ENCODE data around the gene ABCA4.

ABCA4 gene

GRCh38 chr1:94104776-94105580 is 16.0 kb downstream of the ABCA4 start:
- DNase-seq (ENCODE audit: low spot score) = no peak

DNA sequence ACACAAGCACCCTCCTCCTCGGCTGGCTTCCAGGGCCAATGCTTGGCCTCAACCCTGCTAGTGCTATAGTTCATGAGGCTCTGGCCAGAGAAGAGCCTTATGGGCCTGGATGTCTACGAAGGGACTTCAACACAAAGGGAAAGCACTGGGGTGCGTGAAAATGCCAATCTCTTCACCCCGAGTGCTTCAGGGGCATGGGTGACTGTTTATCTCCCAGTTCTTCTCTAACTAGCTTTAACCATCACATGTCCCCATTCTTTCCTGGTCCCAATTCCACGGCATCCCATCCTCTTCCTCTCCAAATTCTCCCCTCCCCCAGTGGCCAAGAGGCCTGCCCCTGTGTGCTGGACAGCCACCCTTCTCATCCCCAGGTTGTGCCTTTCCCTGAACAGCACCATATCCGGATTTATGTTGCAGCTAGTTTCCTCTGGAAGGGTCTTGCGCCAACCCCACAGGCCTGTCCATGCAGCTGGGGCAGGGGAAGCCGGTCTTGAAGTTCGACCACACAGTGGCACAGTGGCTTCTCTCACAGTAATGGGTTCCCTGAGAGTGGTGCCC is 16.7 kb downstream of the ABCA4 start:
- no peak for DNase-seq (ENCODE audit: low spot score)

DNA sequence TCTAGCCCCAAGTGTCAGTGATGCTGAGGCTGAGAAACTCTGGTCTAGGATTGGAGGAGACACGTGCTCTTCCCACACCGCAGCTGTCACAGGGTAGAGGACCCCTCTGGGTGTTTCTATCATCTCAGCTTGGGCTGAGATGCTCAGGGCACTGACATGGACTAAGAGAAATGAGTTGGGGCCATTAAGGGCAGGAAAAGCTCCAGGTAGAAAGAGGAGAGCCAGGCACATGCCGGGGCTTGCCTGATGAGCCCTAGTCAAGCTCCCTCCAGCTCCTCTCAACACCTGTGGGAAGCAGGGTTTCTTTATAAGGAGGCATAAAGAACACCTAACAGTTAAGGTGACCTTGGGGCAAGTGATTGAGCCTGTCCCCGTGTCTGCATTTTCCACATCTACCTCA is 17.3 kb downstream of the ABCA4 start:
- DNase-seq (ENCODE audit: low spot score) = no peak

DNA sequence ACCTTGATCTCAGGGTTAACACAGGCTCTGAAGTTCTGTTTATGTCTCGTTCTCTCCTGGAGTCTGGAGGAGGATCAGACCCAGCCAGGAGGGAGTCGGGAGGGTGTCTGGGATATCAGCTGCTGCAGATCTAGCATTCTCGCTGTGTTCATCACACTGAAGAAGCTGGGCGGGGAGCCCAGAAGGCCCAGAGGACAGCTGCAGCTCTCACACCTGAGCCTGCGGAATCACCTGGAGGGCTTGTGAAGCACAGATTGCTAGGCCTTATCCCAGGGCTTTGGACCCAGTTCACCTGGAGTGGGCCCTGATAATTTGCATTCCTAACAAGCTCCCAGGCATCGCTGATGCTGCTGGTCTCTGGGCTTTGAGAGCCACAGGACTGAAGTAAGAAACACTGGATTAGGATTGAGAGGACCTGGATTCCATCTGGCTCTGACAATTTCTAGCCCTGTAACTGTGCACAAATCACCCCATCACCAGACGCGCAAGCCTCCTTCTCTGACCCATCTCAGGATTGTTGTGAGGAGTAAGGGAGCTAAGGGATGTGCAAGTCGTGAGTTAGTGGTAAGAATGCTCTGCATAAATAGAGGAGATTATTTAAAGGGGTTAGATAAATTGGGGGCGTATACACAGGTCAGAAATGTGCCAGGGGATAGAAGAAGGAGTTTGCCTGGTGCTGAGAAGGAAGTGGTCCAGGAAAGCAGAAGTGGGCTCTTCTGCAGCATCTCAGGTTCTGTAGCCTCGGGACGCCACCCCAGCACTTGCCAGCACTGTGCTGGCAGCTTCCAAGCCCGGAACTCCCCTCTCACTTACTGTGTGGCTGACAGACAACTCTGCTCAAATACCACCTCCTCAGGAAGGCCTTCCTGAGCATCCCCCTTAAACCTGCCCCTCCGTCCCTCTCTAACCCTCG is 19.1 kb downstream of the ABCA4 start:
- DNase-seq (ENCODE audit: low spot score) = peak; percentile 79

DNA sequence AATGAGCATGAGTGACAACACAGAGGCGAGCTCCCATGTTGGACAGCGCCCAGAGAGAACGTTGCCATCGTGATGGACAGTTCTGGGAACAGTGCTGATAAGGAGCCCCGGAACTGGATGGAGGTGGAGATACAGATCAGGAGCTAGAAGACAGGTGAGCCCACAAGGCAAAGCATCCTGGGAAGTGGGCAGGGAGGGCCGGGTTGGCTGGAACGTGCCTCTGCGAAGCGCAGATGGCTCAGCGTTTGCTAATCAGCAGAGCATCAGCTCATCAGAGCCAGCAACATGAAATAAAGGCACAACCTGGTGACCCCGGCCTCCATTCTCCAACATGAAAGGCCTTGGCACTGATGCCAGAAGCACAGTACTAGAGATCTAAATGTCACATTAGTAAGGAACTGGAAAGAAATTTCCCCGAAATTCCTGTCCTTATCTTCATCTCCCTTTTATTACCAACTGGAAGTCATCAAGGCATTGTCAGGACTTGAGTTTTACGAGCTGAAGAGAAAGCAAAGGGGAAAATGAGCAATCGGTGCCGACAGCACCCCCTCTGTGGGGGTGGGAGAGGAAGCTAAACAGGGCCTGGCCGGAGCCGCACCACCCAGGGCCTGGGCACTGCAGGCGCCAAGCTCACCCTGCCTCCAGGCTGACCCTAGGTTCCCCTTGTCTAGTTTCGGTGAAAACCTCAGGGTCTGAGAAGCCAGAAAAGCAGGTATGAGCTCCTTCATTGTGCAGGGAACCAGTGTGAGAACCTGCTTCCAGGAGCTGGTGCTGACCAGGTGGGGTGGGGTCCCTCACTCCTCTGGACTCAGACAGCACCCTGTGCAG is 19.9 kb downstream of the ABCA4 start:
- peak; percentile 96 for DNase-seq (ENCODE audit: low spot score)

GRCh38 chr1:94100129-94100784 is 20.7 kb downstream of the ABCA4 start:
- no peak for DNase-seq (ENCODE audit: low spot score)

DNA sequence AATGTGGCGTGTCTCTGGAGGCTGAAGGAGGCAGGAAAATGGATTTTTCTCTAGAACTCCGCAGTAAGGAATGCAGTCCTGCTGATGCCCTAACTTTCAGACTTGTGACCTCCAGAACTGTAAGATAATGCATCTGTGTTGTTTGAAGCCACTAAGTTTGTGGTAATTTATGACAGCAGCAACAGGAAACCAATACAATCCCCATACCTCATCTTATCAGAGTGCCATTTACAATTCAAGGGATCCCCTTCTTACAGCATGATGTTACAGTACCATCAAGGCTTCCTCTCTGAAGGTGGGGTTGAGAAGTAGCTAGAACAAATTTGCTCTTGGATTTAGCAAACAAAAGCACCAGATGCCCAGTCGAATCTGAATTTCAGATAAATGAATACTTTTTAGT is 21.6 kb downstream of the ABCA4 start:
- DNase-seq (ENCODE audit: low spot score) = no peak

- no peak for DNase-seq (ENCODE audit: low spot score)
Observed at GRCh38 chr1:94098585-94099111, 22.3 kb downstream of the ABCA4 start.

- no peak for DNase-seq (ENCODE audit: low spot score)
Observed at GRCh38 chr1:94096797-94097549, 24.0 kb downstream of the ABCA4 start.

- no peak for DNase-seq (ENCODE audit: low spot score)
Observed at GRCh38 chr1:94095744-94096469, 25.0 kb downstream of the ABCA4 start.

- DNase-seq (ENCODE audit: low spot score) = no peak
Observed at GRCh38 chr1:94095112-94095637, 25.8 kb downstream of the ABCA4 start.

DNA sequence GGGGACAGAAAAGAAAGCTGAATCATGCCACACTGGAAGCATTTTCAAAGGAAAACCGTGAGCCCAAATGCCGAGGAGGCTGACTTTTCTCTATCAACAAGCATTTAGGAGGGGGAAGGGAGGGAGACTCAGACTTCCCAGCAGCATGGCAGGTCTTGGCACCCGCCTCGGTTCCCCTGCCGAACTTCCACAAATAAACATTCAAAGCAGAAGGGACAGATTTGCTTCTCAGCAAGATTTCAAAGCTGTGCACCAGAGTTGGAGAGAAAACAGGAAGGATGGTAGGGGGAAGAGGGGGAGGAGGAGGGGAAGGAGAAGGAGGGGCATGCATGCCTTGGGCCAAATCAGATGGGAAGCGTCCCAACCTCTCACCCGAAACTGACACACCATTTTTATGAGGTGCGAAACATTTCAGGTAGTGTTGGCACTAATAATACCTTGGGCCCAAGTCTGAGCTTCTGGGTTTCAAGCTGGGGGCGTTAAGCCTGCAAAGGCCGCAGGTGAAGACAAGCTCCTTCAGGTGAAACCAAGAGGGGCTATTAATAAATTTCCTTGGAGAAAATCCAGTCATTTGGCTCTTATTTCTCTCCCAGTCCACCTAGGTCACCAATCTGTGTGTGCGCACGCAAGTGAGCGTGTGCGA is 26.4 kb downstream of the ABCA4 start:
- DNase-seq (ENCODE audit: low spot score) = no peak

DNA sequence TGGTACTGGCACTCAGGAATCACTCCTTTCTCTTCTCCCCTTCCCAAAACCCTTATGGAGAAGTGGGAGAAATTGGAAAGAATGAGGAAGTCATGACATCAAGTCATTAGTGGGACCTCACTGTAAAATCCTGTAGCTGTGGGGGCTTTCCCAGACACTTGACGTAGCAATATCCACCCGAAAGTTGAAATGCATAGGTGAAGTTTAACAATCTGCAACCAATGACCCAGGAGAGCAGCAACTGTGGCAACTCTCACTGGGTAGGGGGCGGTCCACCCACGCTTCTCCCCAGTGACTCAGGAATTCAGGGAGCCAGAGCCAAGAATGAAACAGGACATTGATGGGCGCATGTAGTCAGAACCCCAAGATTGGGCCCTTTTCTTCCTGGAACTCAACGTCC is 27.0 kb downstream of the ABCA4 start:
- DNase-seq (ENCODE audit: low spot score) = no peak

- no peak for DNase-seq (ENCODE audit: low spot score)
Observed at GRCh38 chr1:94093396-94093795, 27.6 kb downstream of the ABCA4 start.

DNA sequence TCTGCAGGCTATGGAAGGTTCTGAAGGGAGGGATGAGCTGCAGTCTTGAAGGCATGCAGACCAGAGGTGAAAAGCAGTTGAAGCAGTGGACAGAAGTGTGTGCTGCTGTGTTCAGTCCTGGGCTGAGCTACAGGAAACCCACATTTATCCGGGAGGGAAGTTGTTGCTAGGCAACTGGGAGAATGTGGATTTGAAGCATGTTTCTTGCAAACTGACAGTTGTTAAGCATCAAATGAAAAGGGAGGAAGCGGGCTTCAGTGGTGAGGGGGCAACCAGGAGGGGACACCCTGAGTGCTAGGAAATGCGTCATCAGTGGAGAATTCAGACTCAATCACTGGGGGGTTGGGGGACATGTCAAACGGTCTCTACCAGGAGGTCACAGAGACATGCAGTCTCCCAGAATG is 28.7 kb downstream of the ABCA4 start:
- DNase-seq (ENCODE audit: low spot score) = peak; percentile 44

GRCh38 chr1:94090761-94091160 is 30.2 kb downstream of the ABCA4 start:
- no peak for DNase-seq (ENCODE audit: low spot score)

DNA sequence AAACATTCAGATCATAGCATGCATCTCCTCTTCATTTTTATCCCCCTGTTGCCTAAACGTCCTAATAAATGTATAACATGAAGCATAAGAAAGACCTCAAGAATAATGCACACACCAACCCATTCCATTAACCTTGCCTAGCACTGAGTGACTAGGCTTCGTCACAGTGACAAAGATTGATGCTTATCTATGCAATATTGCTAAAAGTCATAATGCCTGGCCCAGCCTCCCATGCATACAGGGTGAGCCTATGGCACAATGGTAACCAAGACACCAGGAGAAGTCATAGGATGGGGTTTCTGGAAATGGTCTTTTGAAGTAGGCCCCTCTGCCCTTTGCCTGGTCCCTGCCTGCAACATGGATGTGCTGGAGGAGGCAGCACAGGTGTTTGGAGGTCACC is 33.8 kb downstream of the ABCA4 start:
- DNase-seq (ENCODE audit: low spot score) = no peak

DNA sequence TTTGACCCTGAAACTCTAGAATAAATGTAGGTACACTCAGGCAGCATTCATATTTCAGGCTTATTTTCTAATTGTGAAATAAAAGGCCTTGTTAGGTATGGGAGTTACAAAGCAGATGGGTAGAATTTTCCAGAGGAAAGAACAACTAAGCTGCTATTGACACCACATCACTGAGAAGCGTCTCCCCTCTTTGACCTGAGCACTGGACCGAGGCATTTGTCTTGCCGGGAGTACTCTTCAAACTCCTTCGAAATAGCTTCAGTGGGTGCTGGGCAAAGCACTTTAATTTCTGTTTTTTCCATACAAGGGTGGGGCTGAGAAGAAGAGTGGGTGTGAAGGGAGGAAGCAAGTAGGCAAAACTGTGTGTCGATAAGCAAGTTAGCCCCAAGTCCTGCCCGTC is 36.4 kb downstream of the ABCA4 start:
- no peak for DNase-seq (ENCODE audit: low spot score)

DNA sequence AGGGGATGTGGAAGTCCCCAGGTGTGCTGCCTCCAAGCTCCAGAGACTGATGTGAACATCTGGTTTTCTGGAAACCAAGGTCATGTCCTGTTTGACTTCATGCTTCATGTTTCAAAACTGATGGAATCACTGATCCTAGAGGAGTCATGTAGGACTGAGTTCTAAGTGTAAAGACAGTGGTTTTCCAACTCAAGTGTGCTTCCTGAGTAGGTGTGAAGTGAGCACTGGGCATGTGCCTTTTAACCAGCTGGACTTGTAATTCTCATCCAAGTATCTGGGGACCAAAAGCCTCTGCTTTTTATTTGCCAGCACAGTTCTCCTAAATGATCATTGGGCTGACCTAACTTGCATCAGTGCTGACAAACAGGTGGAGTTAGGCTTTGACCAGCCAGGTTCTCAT is 36.9 kb downstream of the ABCA4 start:
- DNase-seq (ENCODE audit: low spot score) = no peak

All from SK-N-DZ (cell line).